Measurements from ENCODE around the gene CCNK. TPM values are rescaled to one million over a fixed set of nuclear protein-coding genes. Genes with fewer than 3 reads are reported as not detected.

The CCNK gene
- total RNA-seq, 1 donor from 2014 or later, result 21.9 TPM

- DNase-seq (ENCODE audit: low read depth), result no peak
- TF ChIP-seq, protein P1, sequence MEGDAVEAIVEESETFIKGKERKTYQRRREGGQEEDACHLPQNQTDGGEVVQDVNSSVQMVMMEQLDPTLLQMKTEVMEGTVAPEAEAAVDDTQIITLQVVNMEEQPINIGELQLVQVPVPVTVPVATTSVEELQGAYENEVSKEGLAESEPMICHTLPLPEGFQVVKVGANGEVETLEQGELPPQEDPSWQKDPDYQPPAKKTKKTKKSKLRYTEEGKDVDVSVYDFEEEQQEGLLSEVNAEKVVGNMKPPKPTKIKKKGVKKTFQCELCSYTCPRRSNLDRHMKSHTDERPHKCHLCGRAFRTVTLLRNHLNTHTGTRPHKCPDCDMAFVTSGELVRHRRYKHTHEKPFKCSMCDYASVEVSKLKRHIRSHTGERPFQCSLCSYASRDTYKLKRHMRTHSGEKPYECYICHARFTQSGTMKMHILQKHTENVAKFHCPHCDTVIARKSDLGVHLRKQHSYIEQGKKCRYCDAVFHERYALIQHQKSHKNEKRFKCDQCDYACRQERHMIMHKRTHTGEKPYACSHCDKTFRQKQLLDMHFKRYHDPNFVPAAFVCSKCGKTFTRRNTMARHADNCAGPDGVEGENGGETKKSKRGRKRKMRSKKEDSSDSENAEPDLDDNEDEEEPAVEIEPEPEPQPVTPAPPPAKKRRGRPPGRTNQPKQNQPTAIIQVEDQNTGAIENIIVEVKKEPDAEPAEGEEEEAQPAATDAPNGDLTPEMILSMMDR (IDR thresholded peaks at IDR 0.05; ENCODE audit: insufficient read depth, low read length, poor library complexity, severe bottlenecking), result no peak
- H3K4me3 ChIP-seq (ENCODE audit: low read depth, low read length), result no peak overlapping the region
- H3K36me3 ChIP-seq (ENCODE audit: control insufficient read depth, insufficient read depth, low read length), result peaks cover 2% of the 10 kb centered on the region
- H3K27me3 ChIP-seq (ENCODE audit: control insufficient read depth, insufficient read depth, low read length), result no peaks in the 10 kb centered on the region
Measured at GRCh38 chr14:99437706-99438105, 43.5 kb upstream of the CCNK start.

DNA sequence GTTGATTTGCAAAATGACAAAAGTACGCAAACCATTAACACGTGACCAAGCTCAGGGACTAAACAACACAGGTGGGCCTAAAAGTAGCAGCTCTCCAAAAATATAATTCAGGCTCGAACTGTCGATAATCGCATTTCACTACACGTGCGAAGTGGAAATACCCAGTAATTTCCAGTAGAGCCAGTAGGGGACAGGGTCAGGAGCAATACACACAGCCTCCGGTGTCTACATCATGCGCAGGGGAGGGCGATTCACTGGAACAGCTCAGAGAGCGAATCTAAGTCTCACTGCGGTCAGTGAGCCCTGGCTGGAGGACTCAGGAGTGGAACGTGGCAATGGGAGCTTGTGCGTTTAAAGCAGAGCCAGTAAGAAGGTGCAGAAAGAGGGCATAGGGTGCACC lies 40.9 kb upstream of the CCNK start:
- DNase-seq (ENCODE audit: low read depth), result no peak
- Histone ChIP-seq H3K4me3 (ENCODE audit: low read depth, low read length) (no peak overlapping the region), H3K27me3 (ENCODE audit: control insufficient read depth, insufficient read depth, low read length) (no peaks in the 10 kb centered on the region), H3K36me3 (ENCODE audit: control insufficient read depth, insufficient read depth, low read length) (peaks cover 2% of the 10 kb centered on the region)
- TF ChIP-seq, protein P1 (IDR thresholded peaks at IDR 0.05; ENCODE audit: insufficient read depth, low read length, poor library complexity, severe bottlenecking), result no peak

DNA sequence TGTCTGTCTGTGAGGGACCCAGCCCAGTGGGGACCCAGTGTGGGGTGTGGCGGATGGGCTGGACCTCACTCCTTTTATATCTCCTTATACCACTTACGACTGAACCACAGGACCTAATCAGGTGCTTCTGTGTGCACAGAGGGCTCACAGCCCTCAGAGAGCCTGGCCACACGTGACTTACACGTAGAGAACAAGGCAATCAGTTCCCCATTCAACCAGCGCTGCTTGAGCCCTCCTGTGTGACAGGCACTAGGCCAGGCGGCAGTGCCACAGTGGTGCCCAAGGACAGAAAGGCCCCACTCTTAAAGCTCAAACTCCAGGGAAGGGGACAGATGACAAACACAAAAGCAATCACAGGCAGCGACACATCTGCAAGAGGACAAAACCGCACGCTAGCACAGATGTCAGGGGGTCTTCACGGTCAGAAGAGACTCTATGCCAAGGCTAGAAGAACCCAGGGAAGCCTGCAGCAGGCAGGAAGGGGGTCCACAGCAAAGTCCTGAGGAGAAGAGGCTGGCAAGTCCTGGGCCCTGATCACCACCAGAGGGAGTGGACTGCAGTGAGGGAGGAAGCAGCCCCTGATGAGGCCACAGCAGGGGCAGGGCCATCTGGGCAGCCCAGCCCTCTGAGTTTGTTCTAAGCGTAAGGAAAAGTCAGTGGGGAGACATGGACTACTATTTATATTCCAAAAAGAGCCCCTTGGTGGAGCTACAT lies 39.9 kb upstream of the CCNK start:
- no peaks in the 10 kb centered on the region for H3K27me3 ChIP-seq (ENCODE audit: control insufficient read depth, insufficient read depth, low read length)
- peaks cover 2% of the 10 kb centered on the region for H3K36me3 ChIP-seq (ENCODE audit: control insufficient read depth, insufficient read depth, low read length)
- TF ChIP-seq, protein P1 (IDR thresholded peaks at IDR 0.05; ENCODE audit: insufficient read depth, low read length, poor library complexity, severe bottlenecking), result no peak
- no peak for DNase-seq (ENCODE audit: low read depth)
- no peak overlapping the region for H3K4me3 ChIP-seq (ENCODE audit: low read depth, low read length)

DNA sequence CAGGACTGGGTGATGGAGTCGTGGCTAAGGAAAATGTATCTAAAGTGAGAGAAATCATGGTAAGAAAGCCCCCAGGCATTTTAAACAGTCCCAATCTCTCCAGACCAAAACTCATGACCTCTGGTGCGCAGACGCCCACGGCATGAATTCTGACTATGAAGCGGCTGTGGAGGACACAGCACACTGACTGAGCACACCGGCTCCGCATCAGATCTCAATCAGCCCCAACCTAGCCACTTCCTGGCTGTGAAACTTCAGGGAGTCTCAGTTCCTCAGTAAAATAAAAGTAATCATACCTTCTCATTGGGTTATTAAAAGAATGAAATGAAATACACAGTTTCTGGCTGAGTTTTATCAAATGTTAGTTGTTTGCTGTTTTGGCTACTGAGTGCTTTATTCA lies 39.3 kb upstream of the CCNK start:
- H3K4me3 ChIP-seq (ENCODE audit: low read depth, low read length), result no peak overlapping the region
- DNase-seq (ENCODE audit: low read depth), result no peak
- no peaks in the 10 kb centered on the region for H3K27me3 ChIP-seq (ENCODE audit: control insufficient read depth, insufficient read depth, low read length)
- TF ChIP-seq, protein P1 (IDR thresholded peaks at IDR 0.05; ENCODE audit: insufficient read depth, low read length, poor library complexity, severe bottlenecking), result no peak
- H3K36me3 ChIP-seq (ENCODE audit: control insufficient read depth, insufficient read depth, low read length), result peaks cover 2% of the 10 kb centered on the region

GRCh38 chr14:99445931-99446330 lies 35.3 kb upstream of the CCNK start:
- Histone ChIP-seq H3K4me3 (ENCODE audit: low read depth, low read length) (no peak overlapping the region), H3K36me3 (ENCODE audit: control insufficient read depth, insufficient read depth, low read length) (no peaks in the 10 kb centered on the region), H3K27me3 (ENCODE audit: control insufficient read depth, insufficient read depth, low read length) (no peaks in the 10 kb centered on the region)
- DNase-seq (ENCODE audit: low read depth), result no peak
- TF ChIP-seq, protein P1 (IDR thresholded peaks at IDR 0.05; ENCODE audit: insufficient read depth, low read length, poor library complexity, severe bottlenecking), result no peak

- H3K36me3 ChIP-seq (ENCODE audit: control insufficient read depth, insufficient read depth, low read length), result no peaks in the 10 kb centered on the region
Measured at GRCh38 chr14:99447739-99448138, 33.5 kb upstream of the CCNK start.

More at GRCh38 chr14:99447739-99448138, 33.5 kb upstream of the CCNK start:
- DNase-seq (ENCODE audit: low read depth), result no peak
- Histone ChIP-seq H3K27me3 (ENCODE audit: control insufficient read depth, insufficient read depth, low read length) (no peaks in the 10 kb centered on the region), H3K4me3 (ENCODE audit: low read depth, low read length) (no peak overlapping the region)
- TF ChIP-seq, protein P1 (IDR thresholded peaks at IDR 0.05; ENCODE audit: insufficient read depth, low read length, poor library complexity, severe bottlenecking), result no peak

Measured in kidney epithelial cell (primary cell).